HG02588 (cell line): ENCODE data around the gene FAR2.
"Not testable (repeated sequence)": the region's sequence is repeated elsewhere in the genome, so short reads cannot be mapped to it uniquely, and the experiment has no call there.

Experiments used
- ATAC-seq: cut with Tn5 transposase; IDR thresholded peaks from one replicate; pipeline ENCODE4 v1.9.1; 2021; ENCODE audit warnings: mild to moderate bottlenecking, moderate library complexity; ENCODE audit not compliant: unreplicated experiment

FAR2 gene

DNA sequence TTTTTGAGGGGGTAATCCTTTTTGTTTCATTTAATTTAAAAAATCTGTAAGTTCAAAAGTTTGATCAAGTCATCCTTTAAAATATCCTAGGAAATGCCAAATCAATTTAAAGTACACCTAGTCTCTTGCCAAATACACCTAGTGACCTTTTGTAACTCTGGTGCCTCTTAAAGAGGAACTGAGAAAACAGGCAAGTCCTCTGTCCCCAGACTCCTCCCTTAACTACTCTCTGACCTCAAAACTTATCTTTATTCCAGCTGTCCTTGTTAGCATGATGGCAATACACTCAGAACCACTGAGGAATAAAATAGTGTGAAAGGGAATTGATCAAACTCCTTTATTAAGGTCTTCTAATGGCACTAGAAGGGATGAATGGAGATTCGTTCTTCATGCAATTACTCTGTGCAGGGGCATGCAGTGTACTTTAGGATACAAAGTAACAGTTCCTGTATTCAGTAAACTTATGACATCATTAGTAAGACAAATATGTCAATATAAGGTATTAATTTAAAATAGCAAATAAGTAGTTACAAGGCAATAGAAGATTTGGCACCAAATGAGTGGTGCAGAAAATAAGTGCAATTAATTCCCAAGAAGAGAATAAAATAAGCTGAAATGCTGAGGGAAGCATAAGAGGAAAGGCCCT lies 3.3 kb downstream of the FAR2 start:
- peak; percentile 83 for ATAC-seq

GRCh38 chr12:29152981-29153630 lies 4.0 kb downstream of the FAR2 start:
- ATAC-seq, result no peak

- no peak for ATAC-seq
Observed at GRCh38 chr12:29155079-29155478, 6.0 kb downstream of the FAR2 start.

GRCh38 chr12:29157486-29157946 lies 8.4 kb downstream of the FAR2 start:
- ATAC-seq, result no peak

GRCh38 chr12:29158115-29158763 lies 9.2 kb downstream of the FAR2 start:
- no peak for ATAC-seq

- no peak for ATAC-seq
Observed at GRCh38 chr12:29159661-29160060, 10.6 kb downstream of the FAR2 start.

DNA sequence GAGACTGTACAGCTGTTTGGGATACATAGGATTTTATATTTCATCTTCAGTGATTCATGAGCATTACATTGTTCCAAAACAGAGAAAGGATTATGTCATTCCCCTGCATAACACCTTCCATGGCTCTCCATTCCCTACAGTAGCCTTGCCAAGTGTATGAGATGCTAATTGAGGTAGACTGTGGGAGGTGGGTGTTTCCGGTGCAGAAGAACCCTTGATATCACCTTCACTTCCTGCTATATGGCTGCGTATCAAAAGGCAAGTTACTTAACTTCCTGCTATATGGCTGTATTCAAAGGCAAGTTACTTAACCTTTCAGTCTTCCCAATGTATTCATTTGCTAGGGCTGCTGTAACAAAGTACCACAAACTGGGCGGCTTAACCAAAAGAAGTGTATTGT lies 11.2 kb downstream of the FAR2 start:
- ATAC-seq, result no peak

GRCh38 chr12:29163146-29163545 lies 14.1 kb downstream of the FAR2 start:
- ATAC-seq, result no peak

GRCh38 chr12:29164477-29165393 lies 15.7 kb downstream of the FAR2 start:
- peak; percentile 100 for ATAC-seq

DNA sequence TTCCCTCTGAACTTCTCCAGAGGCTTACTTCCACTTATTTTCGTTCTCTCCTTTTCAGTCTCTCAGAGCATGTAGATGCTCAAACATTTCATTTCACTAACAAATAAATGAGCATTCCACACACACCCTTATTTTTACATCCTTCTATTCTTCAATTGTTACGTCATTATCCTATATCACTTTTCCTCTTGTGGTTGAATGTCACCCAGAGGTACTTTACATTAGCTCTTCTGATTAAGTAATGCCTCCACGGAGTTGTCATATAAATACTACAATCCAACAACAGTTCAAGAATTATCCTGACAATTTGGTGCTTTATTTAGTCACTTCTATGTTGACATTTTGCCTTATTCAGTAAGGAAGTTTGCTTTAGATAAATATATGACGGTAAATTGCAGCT lies 18.4 kb downstream of the FAR2 start:
- ATAC-seq, result no peak

DNA sequence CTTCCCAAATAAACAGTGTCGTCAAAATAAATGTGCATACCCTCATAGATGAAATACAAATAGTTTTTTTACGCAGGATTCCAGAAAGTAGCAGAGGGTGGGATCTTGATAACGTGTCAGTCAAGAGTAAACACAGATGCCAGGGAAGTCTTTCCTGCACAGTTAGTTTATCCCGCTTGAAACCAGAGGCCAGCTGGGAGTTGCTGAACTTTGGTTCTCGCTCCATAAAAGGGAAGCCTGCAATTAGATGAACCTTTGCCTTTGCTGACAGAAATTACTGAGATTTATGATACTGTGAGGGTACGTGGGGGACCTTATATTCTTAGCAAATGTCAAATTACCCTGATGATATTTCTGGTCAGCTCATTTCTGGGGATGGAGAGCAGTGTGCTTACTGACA lies 18.9 kb downstream of the FAR2 start:
- no peak for ATAC-seq

DNA sequence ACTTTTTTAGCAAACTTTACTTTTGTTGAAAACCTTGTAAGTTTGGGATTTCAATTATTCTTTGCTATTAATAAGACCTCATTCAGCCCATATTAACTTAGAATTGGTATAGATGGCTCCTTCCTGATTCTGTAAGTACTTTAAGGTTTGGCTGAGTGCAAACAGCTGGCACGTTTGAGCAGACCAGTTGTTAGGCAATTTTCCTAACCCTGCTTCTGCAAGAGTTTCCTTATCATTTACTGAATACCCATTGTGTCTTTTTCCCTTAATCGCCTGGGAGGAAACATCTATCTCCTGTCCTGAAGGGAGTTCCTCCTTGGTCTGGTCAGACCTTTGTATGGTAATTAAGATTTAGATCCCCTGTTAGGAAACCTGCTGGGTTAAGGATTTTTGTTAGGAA lies 20.9 kb downstream of the FAR2 start:
- not testable (repeated sequence) for ATAC-seq

GRCh38 chr12:29170478-29171084 lies 21.5 kb downstream of the FAR2 start:
- ATAC-seq, result not testable (repeated sequence)

DNA sequence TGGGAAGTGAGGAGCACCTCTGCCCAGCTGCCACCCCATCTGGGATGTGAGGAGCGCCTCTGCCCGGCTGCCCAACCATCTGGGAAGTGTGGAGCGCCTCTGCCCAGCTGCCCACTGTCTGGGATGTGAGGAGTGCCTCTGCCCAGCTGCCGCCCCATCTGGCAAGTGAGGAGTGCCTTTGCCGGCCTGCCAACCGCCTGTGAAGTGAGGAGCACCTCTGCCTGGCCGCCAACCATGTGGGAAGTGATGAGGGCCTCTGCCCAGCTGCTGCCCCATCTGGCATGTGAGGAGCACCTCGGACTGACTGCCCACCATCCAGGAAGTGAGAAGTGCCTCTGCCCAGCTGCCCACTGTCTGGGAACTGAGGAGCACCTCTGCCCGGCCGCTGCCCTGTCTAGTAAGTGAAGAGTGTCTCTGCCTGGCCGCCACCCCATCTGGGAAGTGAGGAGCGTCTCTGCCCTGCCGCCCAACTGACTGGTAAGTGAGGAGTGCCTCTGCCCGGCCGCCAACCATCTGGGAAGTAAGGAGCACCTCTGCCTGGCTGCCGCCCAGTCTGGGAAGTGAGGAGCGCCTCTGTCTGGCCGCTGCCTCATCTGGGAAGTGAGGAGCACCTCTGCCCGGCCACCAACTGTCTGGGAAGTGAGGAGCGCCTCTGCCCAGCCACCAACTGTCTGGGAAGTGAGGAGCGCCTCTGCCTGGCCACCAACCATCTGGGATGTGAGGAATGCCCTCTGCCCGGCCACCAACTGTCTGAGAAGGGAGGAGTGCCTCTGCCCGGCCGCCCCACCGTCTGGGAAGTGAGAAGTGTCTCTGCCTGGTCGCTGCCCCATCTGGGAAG lies 22.6 kb downstream of the FAR2 start:
- no peak for ATAC-seq

DNA sequence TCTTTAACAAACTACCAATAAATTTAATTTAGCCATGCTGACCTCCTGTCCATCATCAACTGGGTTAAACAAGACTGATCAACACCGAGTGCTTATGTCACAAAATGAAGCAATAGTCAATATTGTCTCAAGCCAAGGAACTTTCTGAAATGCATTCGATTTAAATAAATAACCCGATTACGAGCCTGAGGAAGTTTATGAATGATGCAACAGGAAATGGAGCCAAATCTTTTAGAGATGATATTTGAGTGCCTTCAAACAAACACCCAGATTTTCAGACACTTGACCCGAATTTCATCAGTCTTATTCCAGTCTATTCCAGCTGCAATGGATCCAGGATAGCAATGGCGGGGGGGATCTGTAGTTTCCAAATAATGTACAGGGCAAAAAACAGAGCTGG lies 27.9 kb downstream of the FAR2 start:
- ATAC-seq, result no peak

- not testable (repeated sequence) for ATAC-seq
Observed at GRCh38 chr12:29182247-29182646, 33.2 kb downstream of the FAR2 start.

GRCh38 chr12:29187756-29188155 lies 38.7 kb downstream of the FAR2 start:
- no peak for ATAC-seq

- no peak for ATAC-seq
Observed at GRCh38 chr12:29191267-29191850, 42.3 kb downstream of the FAR2 start.

- ATAC-seq, result no peak
Observed at GRCh38 chr12:29198901-29199300, 49.8 kb downstream of the FAR2 start.
